A549 (cell line): Measurements from ENCODE around the gene MYO9A. TPM values are rescaled to one million over a fixed set of nuclear protein-coding genes. Genes with fewer than 3 reads are reported as not detected.

ENCODE experiments used
- ATAC-seq, 2 experiments: fragments of 200-7000 bp in 1 of 2; fragments of >200 bp in 1 of 2; cut with Nextera tagmentation in 1 of 2; cut with Tn5 transposase in 1 of 2; 3 replicates each; pipeline versions ENCODE4 v1.8.0 to v1.9.1; 2018 to 2020; ENCODE audit warnings: mild to moderate bottlenecking in 1 of 2, moderate library complexity in 1 of 2
- CTCF ChIA-PET: fragments of 300-600 bp; sonication (Branson Sonifier 250); formaldehyde crosslinking; extraction: SDS; loops from one replicate; lab custom pipeline; 2021; ENCODE audit warnings: antibody characterized with exemption, inconsistent platforms; lab: Yijun Ruan, JAX
- POLR2A ChIA-PET: fragments of 350-600 bp; formaldehyde crosslinking; extraction: SDS; loops from one replicate; lab custom pipeline; 2021; ENCODE audit warnings: antibody characterized with exemption, inconsistent platforms; lab: Yijun Ruan, JAX
- DNase-seq, 2 experiments: peaks; one replicate each; pipeline versions ENCODE4 v3.0.0 to v3.0.0-alpha.2; 2011 to 2016; ENCODE audit warnings: low read depth in 1 of 2, low spot score in 1 of 2
- FAIRE-seq: peaks from 2 replicates; lab custom pipeline; 2011; peaks lifted over from hg19 to GRCh38; lab: Jason Lieb, UNC
- H3K27ac ChIP-seq, 2 experiments: fragments of >200 bp; sonication (Bioruptor Twin); formaldehyde crosslinking; 3 replicates each; pipeline ENCODE4 v1.5.1; 2016 to 2017
- H3K4me1 ChIP-seq: fragments of >200 bp; sonication (Bioruptor Twin); formaldehyde crosslinking; 3 replicates; pipeline ENCODE4 v1.6.1; 2016
- H3K4me2 ChIP-seq: fragments of >200 bp; sonication (Bioruptor Twin); formaldehyde crosslinking; 3 replicates; pipeline ENCODE4 v1.6.1; 2016
- H3K4me3 ChIP-seq: fragments of >200 bp; sonication (Bioruptor Twin); formaldehyde crosslinking; 3 replicates; pipeline ENCODE4 v1.5.1; 2016
- H3K9me3 ChIP-seq: fragments of >200 bp; sonication (Bioruptor Twin); formaldehyde crosslinking; 3 replicates; pipeline ENCODE4 v1.6.1; 2016
- CHD2 ChIP-seq: fragments of 150-350 bp; IDR thresholded peaks from 2 replicates; pipeline ENCODE4 v1.6.1; 2014; ENCODE audit warnings: low read length; ENCODE audit not compliant: partially characterized antibody
- CHD4 ChIP-seq: fragments of 200-600 bp; sonication (generic); IDR thresholded peaks from 2 replicates; pipeline ENCODE4 v1.6.1; 2016; ENCODE audit warnings: antibody characterized with exemption, mild to moderate bottlenecking, borderline replicate concordance
- CTCF ChIP-seq: fragments of >200 bp; sonication (Bioruptor Twin); formaldehyde crosslinking; IDR thresholded peaks from 3 replicates; pipeline ENCODE4 v1.5.1; 2016
- EHF ChIP-seq: fragments of 250-450 bp; sonication (Bioruptor Pico); IDR thresholded peaks from 2 replicates; pipeline ENCODE4 v1.5.0; 2020; ENCODE audit warnings: mild to moderate bottlenecking
- EHMT2 ChIP-seq: fragments of 200-600 bp; sonication (generic); IDR thresholded peaks from 2 replicates; pipeline ENCODE4 v1.6.1; 2016; ENCODE audit warnings: antibody characterized with exemption, low read depth, mild to moderate bottlenecking, moderate library complexity
- ELK1 ChIP-seq: fragments of 150-350 bp; IDR thresholded peaks from 2 replicates; pipeline ENCODE4 v1.6.1; 2014; ENCODE audit warnings: low read depth, mild to moderate bottlenecking, low read length
- FOSB ChIP-seq: fragments of 250-450 bp; sonication (Bioruptor Pico); IDR thresholded peaks from 2 replicates; pipeline ENCODE4 v1.5.0; 2020; ENCODE audit warnings: mild to moderate bottlenecking, moderate library complexity
- GATA3 ChIP-seq: IDR thresholded peaks from 2 replicates; pipeline ENCODE4 v1.6.1; 2012; ENCODE audit warnings: borderline replicate concordance
- HES2 ChIP-seq: fragments of >200 bp; sonication (Bioruptor Twin); formaldehyde crosslinking; IDR thresholded peaks from 2 replicates; pipeline ENCODE4 v1.6.1; 2016
- HEYL ChIP-seq: fragments of 250-450 bp; sonication (Bioruptor Pico); IDR thresholded peaks from 2 replicates; pipeline ENCODE4 v1.8.0; 2021; ENCODE audit warnings: mild to moderate bottlenecking, moderate library complexity
- HMGXB4 ChIP-seq: fragments of 250-450 bp; sonication (Bioruptor Pico); IDR thresholded peaks from 2 replicates; pipeline ENCODE4 v1.5.0; 2021; ENCODE audit warnings: mild to moderate bottlenecking, moderate library complexity, borderline replicate concordance
- HOXA7 ChIP-seq: fragments of 250-450 bp; sonication (Bioruptor Pico); IDR thresholded peaks from 2 replicates; pipeline ENCODE4 v1.5.0; 2020; ENCODE audit warnings: mild to moderate bottlenecking, moderate library complexity
- KDM5A ChIP-seq: fragments of 200-600 bp; sonication (generic); IDR thresholded peaks from 2 replicates; pipeline ENCODE4 v1.6.1; 2016; ENCODE audit warnings: antibody characterized with exemption, mild to moderate bottlenecking
- MAFK ChIP-seq: fragments of 450-650 bp; IDR thresholded peaks from 2 replicates; pipeline ENCODE4 v1.6.1; 2014; ENCODE audit not compliant: partially characterized antibody
- MAX ChIP-seq: IDR thresholded peaks from 2 replicates; pipeline ENCODE4 v1.6.1; 2012
- PHF8 ChIP-seq: fragments of 200-600 bp; sonication (generic); IDR thresholded peaks from 2 replicates; pipeline ENCODE4 v1.6.1; 2016; ENCODE audit warnings: low read depth, mild to moderate bottlenecking, antibody characterized with exemption, moderate library complexity, borderline replicate concordance
- RCOR1 ChIP-seq: fragments of 150-350 bp; IDR thresholded peaks from 2 replicates; pipeline ENCODE4 v1.6.1; 2014; ENCODE audit warnings: antibody characterized with exemption, low read length, low read depth
- REST ChIP-seq: fragments of 200-600 bp; sonication (generic); IDR thresholded peaks from 2 replicates; pipeline ENCODE4 v1.6.1; 2016; ENCODE audit warnings: antibody characterized with exemption, mild to moderate bottlenecking, moderate library complexity
- RFX5 ChIP-seq: fragments of 450-650 bp; IDR thresholded peaks from 2 replicates; pipeline ENCODE4 v1.7.1; 2014; ENCODE audit warnings: antibody characterized with exemption, mild to moderate bottlenecking, moderate library complexity
- RNF2 ChIP-seq: fragments of 200-600 bp; sonication (generic); IDR thresholded peaks from 2 replicates; pipeline ENCODE4 v1.6.1; 2016; ENCODE audit warnings: low read depth, mild to moderate bottlenecking, antibody characterized with exemption, moderate library complexity, borderline replicate concordance
- TFCP2L1 ChIP-seq: fragments of 250-450 bp; sonication (Bioruptor Pico); IDR thresholded peaks from 2 replicates; pipeline ENCODE4 v1.5.0; 2021; ENCODE audit warnings: mild to moderate bottlenecking
- ZC3H11A ChIP-seq: fragments of 450-650 bp; IDR thresholded peaks from 2 replicates; pipeline ENCODE4 v1.6.1; 2014; ENCODE audit warnings: antibody characterized with exemption, mild to moderate bottlenecking
- WGBS: methylation state at CpG from one replicate; pipeline ENCODE4 v1.1.6; 2017; ENCODE audit errors: missing lambda C conversion rate; 5-methylcytosine and 5-hydroxymethylcytosine counted together
- polyA plus RNA-seq, 4 experiments: library from polyadenylated mRNA; depleted of rRNA in 3 of 4; stranded (reverse); fragments of >200 nt; fragmentation: RNase III in 1 of 4; extraction: RNeasy Plus Mini Kit Qiagen cat#74134 plus additional on column Dnase treatment in 1 of 4; gene quantifications; 2 replicates in 3 of 4; 3 replicates in 1 of 4; pipeline ENCODE4 v1.2.3, GENCODE V29; 2011 to 2017

MYO9A gene
- polyA plus RNA-seq, 2 of the 4 experiments (the other 2 are of a cell fraction): 5.9 to 21.9 TPM

- WGBS: 89% methylated on average over 5 of the region's 5 CpGs
- ChIA-PET CTCF (interaction anchor here (0.6 to 3.7 kb wide), 8 partner anchors 11 to 410 kb away, joined by 3 to 15 read pairs (median 4); no protein-coding TSS in a partner anchor), POLR2A (interaction anchor here (0.7 to 1.1 kb wide), 2 partner anchors 35 to 1037 kb away, joined by 3 to 5 read pairs; partner anchors contain the start of genes MYO9A and SENP8)
- Histone ChIP-seq H3K9me3 (no peaks in the 10 kb centered on the region), H3K4me2 (no peak overlapping the region), H3K27ac (no peak overlapping the region; a peak in 1 of 6 replicates), H3K4me3 (no peak overlapping the region), H3K4me1 (peaks cover 21% of the 10 kb centered on the region)
- TF ChIP-seq CTCF (no peak), RNF2 (no peak)
- ATAC-seq (no peak), DNase-seq (no peak), FAIRE-seq (no peak)
Observed at GRCh38 chr15:72153269-72154000, 35.5 kb upstream of the MYO9A start.

- FAIRE-seq: peak; percentile 49
- DNase-seq: no peak
- CTCF ChIA-PET: interaction anchor here (1.0 to 7.6 kb wide), 2 partner anchors 9 to 36 kb away, joined by 3 to 57 read pairs; no protein-coding TSS in a partner anchor
- WGBS: 54% methylated on average over 2 of the region's 2 CpGs
- Histone ChIP-seq H3K27ac (no peak overlapping the region), H3K4me1 (no peaks in the 10 kb centered on the region), H3K9me3 (no peaks in the 10 kb centered on the region), H3K4me2 (no peak overlapping the region), H3K4me3 (no peak overlapping the region)
- ATAC-seq: no peak
- no peak for TF ChIP-seq KDM5A
- TF ChIP-seq HOXA7 (CRISPR knock-in tag): no peak
- no peak for TF ChIP-seq FOSB (CRISPR knock-in tag)
- no peak for TF ChIP-seq CHD4
- POLR2A ChIA-PET: no interaction called here
Observed at GRCh38 chr15:72147418-72147817, 29.5 kb upstream of the MYO9A start.

- Histone ChIP-seq H3K27ac (no peak overlapping the region), H3K4me3 (no peak overlapping the region), H3K9me3 (no peaks in the 10 kb centered on the region), H3K4me2 (no peak overlapping the region), H3K4me1 (peaks cover 4% of the 10 kb centered on the region; the same call in 1 of the 3 replicates)
- DNase-seq (no peak), ATAC-seq (no peak), FAIRE-seq (peak; percentile 49)
- TF ChIP-seq ZC3H11A (no peak), GATA3 (no peak), HES2 (no peak), MAX (no peak), HMGXB4 (CRISPR knock-in tag) (no peak), REST (no peak), RCOR1 (no peak), HEYL (CRISPR knock-in tag) (no peak), TFCP2L1 (CRISPR knock-in tag) (no peak), HOXA7 (CRISPR knock-in tag) (no peak), PHF8 (no peak), ELK1 (no peak), EHF (CRISPR knock-in tag) (no peak), CHD2 (no peak), RFX5 (no peak), RNF2 (no peak), MAFK (no peak), EHMT2 (no peak)
- CTCF ChIA-PET: interaction anchor here (1.0 to 7.6 kb wide), 5 partner anchors 9 to 494 kb away, joined by 3 to 57 read pairs (median 6); no protein-coding TSS in a partner anchor
- POLR2A ChIA-PET: no interaction called here
Observed at GRCh38 chr15:72146934-72147333, 29.0 kb upstream of the MYO9A start.
